Measurements from ENCODE around the gene SCN7A.

GRCh38 chr2:166433457-166433856, 60.6 kb downstream of the SCN7A start:
- TF ChIP-seq POLR2A (IDR thresholded peaks at IDR 0.05) (no peak), CTCF (IDR thresholded peaks at IDR 0.05) (no peak)

Measured in esophagus squamous epithelium (tissue), 4 donors.